22Rv1 (cell line): Measurements from ENCODE around the gene EGR2.
A peak's percentile ranks its signal among the peaks of the same experiment; 100 is the strongest.

Experiments
- H3K27ac ChIP-seq: fragments of 450-650 bp; 2 replicates; pipeline ENCODE4 v1.5.1; 2017
- ZFX ChIP-seq: fragments of 450-650 bp; IDR thresholded peaks from 2 replicates; pipeline ENCODE4 v1.6.1; 2017; ENCODE audit warnings: antibody characterized with exemption, borderline replicate concordance
- TF ChIP-seq, protein P1 (sequence below): fragments of 450-650 bp; IDR thresholded peaks from 2 replicates; pipeline ENCODE4 v1.5.1; 2017; ENCODE audit warnings: mild to moderate bottlenecking

Gene EGR2

DNA sequence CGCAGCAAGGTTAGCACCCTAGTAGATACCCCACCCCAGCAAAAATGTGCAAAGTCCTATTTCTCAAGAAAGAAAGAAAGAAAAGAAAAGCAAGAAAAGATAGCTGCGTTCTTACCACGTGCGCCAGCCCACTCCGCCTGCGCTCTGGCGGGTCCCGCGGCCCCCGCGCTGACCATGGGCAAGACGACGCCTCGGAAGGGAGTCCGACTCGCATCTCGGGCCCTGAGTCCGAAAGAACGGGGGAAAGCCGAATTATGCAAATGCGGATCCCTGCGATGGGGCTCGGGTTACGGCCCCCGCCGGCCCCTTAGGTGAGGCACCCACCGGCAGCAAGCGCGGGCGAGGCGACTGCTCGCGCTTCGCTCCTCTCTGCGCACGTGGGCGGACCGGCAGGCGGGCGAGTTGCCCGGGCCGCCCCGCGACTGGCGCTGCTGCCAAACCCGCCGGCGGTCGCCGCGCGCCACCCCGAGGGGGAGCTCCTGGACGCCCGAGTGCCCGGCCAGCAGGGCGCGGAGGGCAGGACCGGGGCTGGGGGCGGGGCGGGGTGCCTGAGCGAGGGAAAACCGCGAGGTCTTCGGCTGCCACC, 2.4 kb upstream of the EGR2 start:
- TF ChIP-seq ZFX: no peak
- TF ChIP-seq, protein P1, sequence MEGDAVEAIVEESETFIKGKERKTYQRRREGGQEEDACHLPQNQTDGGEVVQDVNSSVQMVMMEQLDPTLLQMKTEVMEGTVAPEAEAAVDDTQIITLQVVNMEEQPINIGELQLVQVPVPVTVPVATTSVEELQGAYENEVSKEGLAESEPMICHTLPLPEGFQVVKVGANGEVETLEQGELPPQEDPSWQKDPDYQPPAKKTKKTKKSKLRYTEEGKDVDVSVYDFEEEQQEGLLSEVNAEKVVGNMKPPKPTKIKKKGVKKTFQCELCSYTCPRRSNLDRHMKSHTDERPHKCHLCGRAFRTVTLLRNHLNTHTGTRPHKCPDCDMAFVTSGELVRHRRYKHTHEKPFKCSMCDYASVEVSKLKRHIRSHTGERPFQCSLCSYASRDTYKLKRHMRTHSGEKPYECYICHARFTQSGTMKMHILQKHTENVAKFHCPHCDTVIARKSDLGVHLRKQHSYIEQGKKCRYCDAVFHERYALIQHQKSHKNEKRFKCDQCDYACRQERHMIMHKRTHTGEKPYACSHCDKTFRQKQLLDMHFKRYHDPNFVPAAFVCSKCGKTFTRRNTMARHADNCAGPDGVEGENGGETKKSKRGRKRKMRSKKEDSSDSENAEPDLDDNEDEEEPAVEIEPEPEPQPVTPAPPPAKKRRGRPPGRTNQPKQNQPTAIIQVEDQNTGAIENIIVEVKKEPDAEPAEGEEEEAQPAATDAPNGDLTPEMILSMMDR: no peak
- no peak overlapping the region for H3K27ac ChIP-seq

GRCh38 chr10:62817766-62818425, 1.7 kb upstream of the EGR2 start:
- TF ChIP-seq ZFX: no peak
- TF ChIP-seq, protein P1: peak; percentile 87
- H3K27ac ChIP-seq: no peak overlapping the region

DNA sequence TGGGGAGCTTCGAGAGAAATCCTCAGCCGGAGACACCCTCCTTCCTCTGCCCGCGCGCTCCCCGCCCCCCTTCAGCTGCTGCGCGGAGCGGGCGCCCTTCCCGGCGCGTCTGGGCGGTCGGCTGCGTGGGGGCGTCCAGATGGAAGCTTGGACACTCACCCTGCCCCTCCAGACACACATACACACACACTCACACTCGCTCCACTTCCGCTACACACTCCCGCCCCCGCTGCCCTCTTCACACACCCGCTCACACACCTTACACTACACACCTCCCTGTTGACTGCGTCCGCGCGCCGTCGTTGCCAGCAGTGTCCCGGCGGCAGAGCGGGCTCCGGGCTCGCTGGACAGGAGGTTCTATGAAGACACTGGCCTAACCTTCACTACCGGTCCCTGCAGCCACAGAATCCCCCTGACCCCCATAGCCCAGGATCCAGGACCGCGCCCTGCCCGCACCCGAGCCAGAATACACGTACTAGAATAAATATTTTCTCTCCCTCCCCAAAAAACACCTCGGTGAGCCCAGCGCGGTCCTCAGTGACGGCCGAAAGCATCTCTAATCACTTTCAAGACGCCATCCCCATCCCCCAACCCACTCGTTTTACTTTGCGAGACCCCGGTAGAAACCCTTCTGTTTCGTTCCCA, 1.1 kb upstream of the EGR2 start:
- TF ChIP-seq, protein P1: no peak
- TF ChIP-seq ZFX: no peak
- H3K27ac ChIP-seq: peak overlapping the region; percentile 58

GRCh38 chr10:62816076-62816330, 163 bp downstream of the EGR2 start:
- no peak for TF ChIP-seq ZFX
- TF ChIP-seq, protein P1: no peak
- H3K27ac ChIP-seq: peak overlapping the region; percentile 58; the same call in 1 of the 2 replicates

DNA sequence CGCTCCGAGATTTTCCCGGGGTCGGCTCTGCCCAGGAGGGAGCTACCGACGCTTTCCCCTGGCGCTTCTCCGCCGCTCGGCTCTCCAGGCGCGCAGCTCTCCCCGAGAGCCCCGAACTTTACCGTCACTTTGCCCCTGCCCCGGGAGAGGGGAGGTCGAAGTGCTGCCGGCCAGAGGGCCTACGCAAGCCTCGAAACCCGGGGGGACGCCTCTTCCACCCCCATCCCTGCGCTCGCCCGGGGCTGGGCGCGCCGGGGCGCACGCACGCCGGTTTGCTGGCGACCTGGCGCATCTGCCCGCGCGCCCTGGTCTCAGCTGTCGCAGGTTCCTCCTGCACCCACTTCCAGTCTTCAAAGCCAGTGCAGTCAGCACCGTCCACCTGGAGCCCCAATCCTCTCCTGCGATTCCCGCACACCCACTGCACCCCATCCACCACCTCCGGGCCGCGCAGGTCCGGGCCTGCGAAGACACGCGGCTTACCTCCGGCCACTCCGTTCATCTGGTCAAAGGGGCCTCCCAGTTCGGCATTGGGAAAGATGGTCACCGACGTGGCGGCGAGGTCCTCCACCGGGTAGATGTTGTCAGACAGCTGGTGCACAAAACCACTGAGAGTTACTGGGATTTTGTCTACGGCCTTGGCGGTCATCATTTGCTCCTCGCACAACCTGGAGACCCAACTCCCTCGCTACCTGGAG, 638 bp downstream of the EGR2 start:
- H3K27ac ChIP-seq: no peak overlapping the region
- no peak for TF ChIP-seq ZFX
- TF ChIP-seq, protein P1: no peak

DNA sequence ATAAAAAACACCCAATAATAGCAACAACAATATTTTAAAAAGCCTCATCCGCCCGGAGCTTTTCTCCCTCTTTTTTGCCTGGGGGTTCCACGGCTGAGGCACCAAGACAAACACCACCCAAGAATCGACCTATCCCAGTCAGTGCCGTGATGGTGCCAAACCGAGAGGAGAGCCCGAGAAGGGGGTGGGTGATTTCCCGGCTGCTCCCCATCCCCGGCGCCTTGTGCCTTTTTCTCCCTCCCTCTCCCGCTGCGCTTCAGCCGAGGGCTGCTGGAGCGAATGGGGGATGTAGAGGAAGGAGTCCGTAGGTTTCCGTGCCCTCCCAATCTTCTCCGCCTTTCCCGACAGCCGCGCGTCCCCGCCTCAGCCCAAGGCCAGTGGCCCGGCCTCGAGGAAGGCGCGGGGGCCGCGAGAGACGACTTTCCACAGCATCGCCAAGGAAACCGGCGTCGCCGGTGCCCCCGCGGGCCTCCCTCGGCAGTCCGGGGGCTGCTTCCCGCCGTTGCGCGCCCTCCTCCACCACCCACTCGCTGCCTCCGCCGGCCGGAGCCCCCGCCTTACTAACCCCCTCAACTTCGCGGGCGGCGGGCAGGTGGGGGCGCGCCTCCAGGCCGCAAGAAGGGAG, 1.3 kb downstream of the EGR2 start:
- no peak overlapping the region for H3K27ac ChIP-seq
- TF ChIP-seq, protein P1: no peak
- no peak for TF ChIP-seq ZFX
